CD14-positive monocyte (primary cell): ENCODE data around the gene RIPPLY3. TPM values are rescaled to one million over a fixed set of nuclear protein-coding genes. Genes with fewer than 3 reads are reported as not detected.
"Not testable (repeated sequence)": the region's sequence is repeated elsewhere in the genome, so short reads cannot be mapped to it uniquely, and the experiment has no call there.

Experiments used
- DNase-seq, 3 donors: peaks; one replicate each; pipeline ENCODE4 v3.0.0-alpha.2; 2011 to 2022
- H2AFZ ChIP-seq: 2 replicates; pipeline ENCODE4 v1.6.0; 2012; ENCODE audit warnings: mild to moderate bottlenecking, low read depth, low read length, inconsistent platforms; ENCODE audit not compliant: insufficient read depth, poor library complexity, severe bottlenecking
- H3K27ac ChIP-seq, 2 donors: 1 replicate in 1 of 2; 2 replicates in 1 of 2; pipeline ENCODE4 v1.5.1; 2012 to 2013; ENCODE audit warnings: low read length in 2 of 2, control low read depth in 1 of 2, inconsistent platforms in 1 of 2, low read depth in 1 of 2, mild to moderate bottlenecking in 1 of 2
- H3K27me3 ChIP-seq, 2 donors: one replicate each; pipeline versions ENCODE4 v1.6.0 to v1.6.1; 2011 to 2013; ENCODE audit warnings: low read length in 2 of 2; ENCODE audit not compliant: control insufficient read depth in 2 of 2, insufficient read depth in 2 of 2
- H3K36me3 ChIP-seq, 2 donors: replicated peaks in 1 of 2; 1 replicate in 1 of 2; 2 replicates in 1 of 2; pipeline versions ENCODE4 v1.5.1 to v1.6.1; 2012 to 2013; ENCODE audit warnings: low read length in 2 of 2, control low read depth in 1 of 2, inconsistent platforms in 1 of 2, mild to moderate bottlenecking in 1 of 2; ENCODE audit not compliant: insufficient read depth in 2 of 2, control insufficient read depth in 1 of 2
- H3K4me1 ChIP-seq, 2 donors: 1 replicate in 1 of 2; 2 replicates in 1 of 2; pipeline versions ENCODE4 v1.5.1 to v1.6.1; 2012 to 2013; ENCODE audit warnings: low read length in 2 of 2, control low read depth in 1 of 2, inconsistent platforms in 1 of 2, mild to moderate bottlenecking in 1 of 2, moderate library complexity in 1 of 2; ENCODE audit not compliant: insufficient read depth in 2 of 2, control insufficient read depth in 1 of 2
- H3K4me2 ChIP-seq: replicated peaks from 2 replicates; pipeline ENCODE3; 2012; ENCODE audit warnings: low read length, moderate library complexity, mild to moderate bottlenecking; ENCODE audit not compliant: poor library complexity, severe bottlenecking; ENCODE audit errors: extremely low read depth
- H3K4me3 ChIP-seq, 3 experiments: fragments of 200-600 bp in 1 of 3; sonication (generic) in 1 of 3; replicated peaks in 1 of 3; 1 replicate in 2 of 3; 2 replicates in 1 of 3; pipeline ENCODE4 v1.5.1; 2011 to 2013; ENCODE audit warnings: low read length in 3 of 3, mild to moderate bottlenecking in 3 of 3, control low read depth in 2 of 3, low read depth in 2 of 3, inconsistent platforms in 1 of 3, moderate library complexity in 1 of 3
- H3K79me2 ChIP-seq: 2 replicates; pipeline ENCODE4 v1.6.0; 2012; ENCODE audit warnings: mild to moderate bottlenecking, control low read depth, inconsistent platforms, low read length, moderate library complexity; ENCODE audit not compliant: insufficient read depth
- H3K9ac ChIP-seq: 2 replicates; pipeline ENCODE4 v1.6.0; 2017; ENCODE audit warnings: low read length, mild to moderate bottlenecking; ENCODE audit not compliant: insufficient read depth, poor library complexity, severe bottlenecking
- H3K9me3 ChIP-seq, 2 donors: replicated peaks in 1 of 2; 1 replicate in 1 of 2; 2 replicates in 1 of 2; pipeline versions ENCODE4 v1.5.1 to v1.6.1; 2012 to 2013; ENCODE audit warnings: low read length in 2 of 2, control low read depth in 1 of 2; ENCODE audit not compliant: control insufficient read depth in 1 of 2, insufficient read depth in 1 of 2
- H4K20me1 ChIP-seq: 2 replicates; pipeline ENCODE4 v1.6.0; 2012; ENCODE audit warnings: mild to moderate bottlenecking, low read length, control low read depth, moderate library complexity; ENCODE audit not compliant: insufficient read depth
- H3K27ac Mint-ChIP-seq, 7 donors: one replicate each; pipeline ENCODE4 v1.8.0; 2020; ENCODE audit warnings: mild to moderate bottlenecking in 7 of 7, mixed read lengths in 7 of 7, moderate library complexity in 6 of 7, inconsistent platforms in 2 of 7
- H3K27me3 Mint-ChIP-seq, 3 donors: one replicate each; pipeline ENCODE4 v1.8.0; 2021 to 2022; ENCODE audit warnings: low read depth in 3 of 3, mild to moderate bottlenecking in 3 of 3, mixed read lengths in 3 of 3, moderate library complexity in 3 of 3, inconsistent platforms in 1 of 3
- H3K36me3 Mint-ChIP-seq, 2 donors: one replicate each; pipeline ENCODE4 v1.8.0; 2020; ENCODE audit warnings: mixed read lengths in 2 of 2, inconsistent platforms in 1 of 2, mild to moderate bottlenecking in 1 of 2
- H3K4me1 Mint-ChIP-seq: one replicate; pipeline ENCODE4 v1.8.0; 2020; ENCODE audit warnings: mild to moderate bottlenecking, mixed read lengths
- H3K4me3 Mint-ChIP-seq, 2 donors: one replicate each; pipeline ENCODE4 v1.8.0; 2020; ENCODE audit warnings: mild to moderate bottlenecking in 2 of 2, mixed read lengths in 2 of 2, moderate library complexity in 1 of 2
- H3K9me3 Mint-ChIP-seq, 7 donors: one replicate each; pipeline ENCODE4 v1.8.0; 2020 to 2022; ENCODE audit warnings: mixed read lengths in 7 of 7, mild to moderate bottlenecking in 6 of 7, moderate library complexity in 6 of 7, inconsistent platforms in 2 of 7
- CTCF ChIP-seq: fragments of 200-600 bp; IDR thresholded peaks from one replicate; pipeline ENCODE4 v1.8.0; 2022; ENCODE audit warnings: antibody characterized with exemption, mild to moderate bottlenecking
- WGBS: methylation state at CpG from one replicate; pipeline ENCODE4 v1.1.5; 2013; ENCODE audit warnings: missing lambda C conversion rate; ENCODE audit not compliant: insufficient coverage; 5-methylcytosine and 5-hydroxymethylcytosine counted together
- intact Hi-C, 2 donors: fragments of 100-400 bp; cut with micrococcal nuclease; formaldehyde crosslinking; loops; one replicate each; pipeline versions ENCODE4 v1.15.0 to v1.15.1; 2023
- polyA plus RNA-seq, 3 donors: library from polyadenylated mRNA; depleted of rRNA in 1 of 3; unstranded in 2 of 3; stranded (reverse) in 1 of 3; fragments of 300-500 nt in 2 of 3; fragments of >200 nt in 1 of 3; fragmentation: Illumina TruSeq in 2 of 3; gene quantifications; 1 replicate in 2 of 3; 2 replicates in 1 of 3; pipeline ENCODE4 v1.2.3, GENCODE V29; 2012 to 2021

The RIPPLY3 gene
- polyA plus RNA-seq, 3 donors: not detected

- Histone ChIP-seq H2AFZ (no peak overlapping the region), H3K27ac (no peak overlapping the region), H3K9me3 (peaks cover 0 to 9% of the 10 kb centered on the region in 2 donors), H3K4me1 (peaks cover 4 to 14% of the 10 kb centered on the region in 2 donors), H3K4me3 (no peak overlapping the region), H4K20me1 (no peaks in the 10 kb centered on the region), H3K4me2 (no peak overlapping the region), H3K36me3 (no peaks in the 10 kb centered on the region), H3K9ac (no peak overlapping the region), H3K27me3 (peaks cover 4 to 25% of the 10 kb centered on the region in 2 donors), H3K79me2 (no peaks in the 10 kb centered on the region)
- DNase-seq: no peak
- intact Hi-C loops: loop anchor here in 1 of 2 donors (5.0 kb wide), 1 partner anchor 80 kb away; the partner anchor contains the start of genes PIGP and TTC3
- Mint-ChIP-seq H3K27me3 (peaks cover 14 to 44% (median 29%) of the 10 kb centered on the region in 3 donors), H3K4me3 (no peak overlapping the region), H3K27ac (no peak overlapping the region), H3K9me3 (peaks cover 7 to 26% (median 13%) of the 10 kb centered on the region in 7 donors), H3K36me3 (no peaks in the 10 kb centered on the region), H3K4me1 (peaks cover 7% of the 10 kb centered on the region)
- 100% methylated on average over 1 of the region's 7 CpGs for WGBS
- no peak for TF ChIP-seq CTCF
These were observed 13.8 kb upstream of the RIPPLY3 start for GRCh38 chr21:36992671-36993070.

- Histone ChIP-seq H3K9ac (no peak overlapping the region), H2AFZ (peak overlapping the region; percentile 59), H3K27ac (no peak overlapping the region), H3K27me3 (peaks cover 4 to 25% of the 10 kb centered on the region in 2 donors), H3K4me1 (peaks cover 0 to 9% of the 10 kb centered on the region in 2 donors), H3K79me2 (no peaks in the 10 kb centered on the region), H3K9me3 (peaks cover 0 to 4% of the 10 kb centered on the region in 2 donors), H3K4me2 (no peak overlapping the region), H4K20me1 (no peaks in the 10 kb centered on the region), H3K4me3 (no peak overlapping the region), H3K36me3 (no peaks in the 10 kb centered on the region)
- peak overlapping the region in 2 of 7 donors; percentile 23 to 46 for H3K27ac Mint-ChIP-seq
- H3K4me1 Mint-ChIP-seq: peaks cover 7% of the 10 kb centered on the region
- no peaks in the 10 kb centered on the region for H3K36me3 Mint-ChIP-seq
- peaks cover 7 to 21% (median 13%) of the 10 kb centered on the region in 7 donors for H3K9me3 Mint-ChIP-seq
- no peak for TF ChIP-seq CTCF
- peaks cover 14 to 46% (median 29%) of the 10 kb centered on the region in 3 donors for H3K27me3 Mint-ChIP-seq
- intact Hi-C loops: loop anchor here in 1 of 2 donors (5.0 kb wide), 1 partner anchor 78 kb away; the partner anchor contains the start of genes PIGP and TTC3
- no peak for DNase-seq
- peak overlapping the region; percentile 47 to 80 for H3K4me3 Mint-ChIP-seq
- WGBS: 35% methylated on average over 37 of the region's 38 CpGs
These were observed 11.9 kb upstream of the RIPPLY3 start for GRCh38 chr21:36994501-36995158.

GRCh38 chr21:36995285-36995684, 11.2 kb upstream of the RIPPLY3 start:
- H3K79me2 ChIP-seq, H3K4me2 ChIP-seq, H4K20me1 ChIP-seq, H3K36me3 ChIP-seq, H2AFZ ChIP-seq, H3K4me1 Mint-ChIP-seq, H3K36me3 Mint-ChIP-seq, DNase-seq, H3K4me1 ChIP-seq, H3K27ac Mint-ChIP-seq, intact Hi-C loops, H3K27ac ChIP-seq, H3K9me3 ChIP-seq, H3K9ac ChIP-seq, H3K4me3 ChIP-seq: not testable (repeated sequence)
- peaks cover 4 to 25% of the 10 kb centered on the region in 2 donors for H3K27me3 ChIP-seq
- Mint-ChIP-seq H3K27me3 (peaks cover 12 to 45% (median 29%) of the 10 kb centered on the region in 3 donors), H3K9me3 (peaks cover 6 to 19% (median 12%) of the 10 kb centered on the region in 7 donors), H3K4me3 (peak overlapping the region in 1 of 2 donors; percentile 80)
- 93% methylated on average over 2 of the region's 12 CpGs for WGBS
